BLaER1 treated with 17β-estradiol and CSF1 and Interleukin-3, amounts not matched to agents 10 nM and 100 nM (cell line): Measurements from ENCODE around the gene MGAT4D.
"Not testable (repeated sequence)": the region's sequence is repeated elsewhere in the genome, so short reads cannot be mapped to it uniquely, and the experiment has no call there.

Experiments used
- H3K27ac ChIP-seq, 11 experiments: shearing (Covaris generic); formaldehyde crosslinking; 2 replicates each; pipeline ENCODE4 v1.8.1; 2022
- H3K27me3 ChIP-seq, 11 experiments: shearing (Covaris generic); formaldehyde crosslinking; 2 replicates each; pipeline ENCODE4 v1.8.1; 2022
- H3K36me3 ChIP-seq, 11 experiments: shearing (Covaris generic); formaldehyde crosslinking; 2 replicates each; pipeline ENCODE4 v1.8.1; 2022
- H3K4me1 ChIP-seq, 10 experiments: shearing (Covaris generic); formaldehyde crosslinking; 2 replicates each; pipeline ENCODE4 v1.8.1; 2022
- H3K4me2 ChIP-seq, 11 experiments: shearing (Covaris generic); formaldehyde crosslinking; 2 replicates each; pipeline ENCODE4 v1.8.1; 2022
- H3K4me3 ChIP-seq, 10 experiments: shearing (Covaris generic); formaldehyde crosslinking; 2 replicates each; pipeline ENCODE4 v1.8.1; 2022
- H3K9ac ChIP-seq, 11 experiments: shearing (Covaris generic); formaldehyde crosslinking; 2 replicates each; pipeline ENCODE4 v1.8.1; 2022
- H3K9me3 ChIP-seq, 11 experiments: shearing (Covaris generic); formaldehyde crosslinking; replicated peaks in 1 of 11; 2 replicates each; pipeline ENCODE4 v1.8.1; 2022
- H4K20me1 ChIP-seq, 11 experiments: shearing (Covaris generic); formaldehyde crosslinking; 2 replicates each; pipeline ENCODE4 v1.8.1; 2022
- Cebpa-rat ChIP-seq, 11 experiments: shearing (Covaris generic); IDR thresholded peaks; 2 replicates each; pipeline ENCODE4 v1.8.1; 2022

The MGAT4D gene

GRCh38 chr4:140448830-140449229 lies 49.3 kb downstream of the MGAT4D start:
- Histone ChIP-seq H3K4me1 (no peaks in the 10 kb centered on the region), H3K27ac (no peak overlapping the region), H4K20me1 (no peaks in the 10 kb centered on the region), H3K9me3 (no peaks in the 10 kb centered on the region), H3K4me2 (no peak overlapping the region), H3K27me3 (no peaks in the 10 kb centered on the region), H3K9ac (no peak overlapping the region), H3K4me3 (no peak overlapping the region), H3K36me3 (no peaks in the 10 kb centered on the region)
- TF ChIP-seq Cebpa-rat (IDR thresholded peaks at IDR 0.05) = no peak

GRCh38 chr4:140448162-140448561 lies 49.9 kb downstream of the MGAT4D start:
- Histone ChIP-seq H3K9me3 (no peaks in the 10 kb centered on the region), H3K9ac (no peak overlapping the region), H3K4me1 (no peaks in the 10 kb centered on the region), H3K36me3 (no peaks in the 10 kb centered on the region), H3K27me3 (no peaks in the 10 kb centered on the region), H3K27ac (no peak overlapping the region), H3K4me2 (no peak overlapping the region), H3K4me3 (no peak overlapping the region), H4K20me1 (no peaks in the 10 kb centered on the region)
- no peak for TF ChIP-seq Cebpa-rat (IDR thresholded peaks at IDR 0.05)

GRCh38 chr4:140444347-140444746 lies 53.7 kb downstream of the MGAT4D start:
- not testable (repeated sequence) for H4K20me1 ChIP-seq, H3K4me1 ChIP-seq, H3K9me3 ChIP-seq, H3K36me3 ChIP-seq, H3K4me3 ChIP-seq, H3K27ac ChIP-seq, H3K9ac ChIP-seq, H3K4me2 ChIP-seq, H3K27me3 ChIP-seq

GRCh38 chr4:140439644-140440142 lies 58.4 kb downstream of the MGAT4D start:
- H3K27me3 ChIP-seq = no peaks in the 10 kb centered on the region
- no peak overlapping the region for H3K27ac ChIP-seq
- H4K20me1 ChIP-seq = no peaks in the 10 kb centered on the region
- H3K36me3 ChIP-seq = no peaks in the 10 kb centered on the region
- H3K4me3 ChIP-seq = no peak overlapping the region
- no peak for TF ChIP-seq Cebpa-rat (IDR thresholded peaks at IDR 0.05)
- H3K4me1 ChIP-seq = no peaks in the 10 kb centered on the region
- no peaks in the 10 kb centered on the region for H3K9me3 ChIP-seq
- no peak overlapping the region for H3K4me2 ChIP-seq
- H3K9ac ChIP-seq = no peak overlapping the region

GRCh38 chr4:140427919-140428471 lies 70.1 kb downstream of the MGAT4D start:
- Histone ChIP-seq H3K27me3 (no peaks in the 10 kb centered on the region), H3K9ac (peak overlapping the region in 4 of 11 experiments; percentile 63 to 73 (median 64); a peak in 4 of 22 replicates), H4K20me1 (no peaks in the 10 kb centered on the region), H3K4me2 (peak overlapping the region; percentile 64 to 90 (median 79)), H3K4me3 (peak overlapping the region; percentile 52 to 74 (median 67); a peak in 19 of 20 replicates), H3K9me3 (peaks cover 8 to 13% (median 10%) of the 10 kb centered on the region in 11 experiments; a peak in 15 of 22 replicates), H3K27ac (no peak overlapping the region; a peak in 1 of 22 replicates), H3K4me1 (0 out of 20 replicates have a peak, but pooled peaks cover 0 to 4% (median 0%) of the 10 kb centered on the region in 10 experiments), H3K36me3 (no peaks in the 10 kb centered on the region)
- peak in 2 of 11 experiments; percentile 13 to 80; a peak in 5 of 22 replicates for TF ChIP-seq Cebpa-rat (IDR thresholded peaks at IDR 0.05)

- Histone ChIP-seq H3K9me3 (peaks cover 8 to 13% (median 10%) of the 10 kb centered on the region in 11 experiments; a peak in 15 of 22 replicates), H3K9ac (peak within 1 kb of the TSS in 10 of 11 experiments; percentile 37 to 74 (median 63); a peak in 20 of 22 replicates), H3K4me3 (peak within 1 kb of the TSS; percentile 52 to 74 (median 67)), H3K36me3 (no peaks in the 10 kb centered on the region), H3K27me3 (no peaks in the 10 kb centered on the region), H3K27ac (peak within 1 kb of the TSS in 4 of 11 experiments; percentile 14 to 51 (median 35); a peak in 6 of 22 replicates), H4K20me1 (no peaks in the 10 kb centered on the region), H3K4me2 (peak within 1 kb of the TSS; percentile 64 to 90 (median 79)), H3K4me1 (0 out of 20 replicates have a peak, but pooled peaks cover 0 to 4% (median 0%) of the 10 kb centered on the region in 10 experiments)
- peak in 10 of 11 experiments; percentile 15 to 90 (median 72); a peak in 14 of 22 replicates for TF ChIP-seq Cebpa-rat (IDR thresholded peaks at IDR 0.05)
Observed at GRCh38 chr4:140427106-140427918, 70.8 kb downstream of the MGAT4D start, which contains the start of gene CLGN. Gene CLGN (minus strand): TSS chr4:140427648. CDS start chr4:140413078, 14,570 bp downstream.

GRCh38 chr4:140426610-140427105 lies 71.4 kb downstream of the MGAT4D start:
- peak overlapping the region in 4 of 11 experiments; percentile 14 to 51 (median 35); a peak in 5 of 22 replicates for H3K27ac ChIP-seq

GRCh38 chr4:140423106-140423505 lies 75.0 kb downstream of the MGAT4D start:
- Histone ChIP-seq H3K9me3 (peaks cover 8 to 13% (median 10%) of the 10 kb centered on the region in 11 experiments; a peak in 15 of 22 replicates), H3K27ac (no peak overlapping the region), H3K36me3 (no peaks in the 10 kb centered on the region), H3K4me1 (0 out of 20 replicates have a peak, but pooled peaks cover 0 to 4% (median 0%) of the 10 kb centered on the region in 10 experiments), H3K27me3 (no peaks in the 10 kb centered on the region), H3K4me2 (no peak overlapping the region), H3K4me3 (no peak overlapping the region), H4K20me1 (no peaks in the 10 kb centered on the region), H3K9ac (no peak overlapping the region)
- no peak for TF ChIP-seq Cebpa-rat (IDR thresholded peaks at IDR 0.05)

More at GRCh38 chr4:140426610-140427105, 71.4 kb downstream of the MGAT4D start:
- Histone ChIP-seq H4K20me1 (no peaks in the 10 kb centered on the region), H3K9ac (peak overlapping the region in 10 of 11 experiments; percentile 37 to 74 (median 63); a peak in 19 of 22 replicates), H3K27me3 (no peaks in the 10 kb centered on the region), H3K36me3 (no peaks in the 10 kb centered on the region), H3K4me1 (0 out of 20 replicates have a peak, but pooled peaks cover 0 to 4% (median 0%) of the 10 kb centered on the region in 10 experiments), H3K9me3 (peaks cover 8 to 13% (median 10%) of the 10 kb centered on the region in 11 experiments; a peak in 15 of 22 replicates), H3K4me3 (peak overlapping the region; percentile 52 to 74 (median 67)), H3K4me2 (peak overlapping the region; percentile 64 to 90 (median 79))
- no peak for TF ChIP-seq Cebpa-rat (IDR thresholded peaks at IDR 0.05)

- H3K9ac ChIP-seq, H3K4me3 ChIP-seq, H3K36me3 ChIP-seq, H3K4me1 ChIP-seq, H3K9me3 ChIP-seq, H3K27me3 ChIP-seq, H3K4me2 ChIP-seq, H4K20me1 ChIP-seq, H3K27ac ChIP-seq: not testable (repeated sequence)
Observed at GRCh38 chr4:140413130-140413969, 84.7 kb downstream of the MGAT4D start.
